Measurements from ENCODE around the gene TMEM30A. TPM values are rescaled to one million over a fixed set of nuclear protein-coding genes. Genes with fewer than 3 reads are reported as not detected.

The TMEM30A gene
- 100 to 1,000 TPM; 130 to 157 (median 147) TPM for polyA plus RNA-seq (ENCODE audit: insufficient read length in 4 of 4)

- DNase-seq (ENCODE audit: low read depth in 4 of 4, low spot score in 3 of 4): peak; percentile 92 to 97 (median 96)
These were observed at the start of gene TMEM30A for GRCh38 chr6:75284632-75285282. Gene TMEM30A (minus strand): TSS chr6:75284792. CDS start chr6:75284638, 154 bp downstream.

- no peak for DNase-seq (ENCODE audit: low read depth in 4 of 4, low spot score in 3 of 4)
These were observed 49.1 kb upstream of the TMEM30A start for GRCh38 chr6:75333676-75334200.

- no peak for DNase-seq (ENCODE audit: low read depth in 4 of 4, low spot score in 3 of 4)
These were observed 46.6 kb upstream of the TMEM30A start for GRCh38 chr6:75331151-75331550.

DNA sequence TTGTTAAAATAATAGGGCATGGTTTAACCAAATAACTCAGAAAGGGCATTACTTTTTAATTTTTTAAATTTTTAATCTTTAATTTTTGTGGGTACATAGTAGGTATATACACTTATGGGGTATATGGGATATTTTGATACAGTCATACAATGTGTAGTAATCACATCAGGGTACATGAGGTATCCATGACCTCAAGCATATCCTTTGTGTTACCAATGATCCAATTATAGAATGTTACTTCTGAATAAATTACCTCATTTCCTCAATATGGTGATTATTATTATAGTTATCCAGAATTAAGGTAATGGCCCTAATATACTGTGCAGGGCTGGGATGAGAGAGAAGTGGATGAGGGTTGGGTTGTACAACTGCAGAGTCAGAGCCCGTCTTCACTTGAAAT, 45.1 kb upstream of the TMEM30A start:
- no peak for DNase-seq (ENCODE audit: low read depth in 4 of 4, low spot score in 3 of 4)

GRCh38 chr6:75327807-75328206, 43.2 kb upstream of the TMEM30A start:
- DNase-seq (ENCODE audit: low read depth in 4 of 4, low spot score in 3 of 4): no peak

DNA sequence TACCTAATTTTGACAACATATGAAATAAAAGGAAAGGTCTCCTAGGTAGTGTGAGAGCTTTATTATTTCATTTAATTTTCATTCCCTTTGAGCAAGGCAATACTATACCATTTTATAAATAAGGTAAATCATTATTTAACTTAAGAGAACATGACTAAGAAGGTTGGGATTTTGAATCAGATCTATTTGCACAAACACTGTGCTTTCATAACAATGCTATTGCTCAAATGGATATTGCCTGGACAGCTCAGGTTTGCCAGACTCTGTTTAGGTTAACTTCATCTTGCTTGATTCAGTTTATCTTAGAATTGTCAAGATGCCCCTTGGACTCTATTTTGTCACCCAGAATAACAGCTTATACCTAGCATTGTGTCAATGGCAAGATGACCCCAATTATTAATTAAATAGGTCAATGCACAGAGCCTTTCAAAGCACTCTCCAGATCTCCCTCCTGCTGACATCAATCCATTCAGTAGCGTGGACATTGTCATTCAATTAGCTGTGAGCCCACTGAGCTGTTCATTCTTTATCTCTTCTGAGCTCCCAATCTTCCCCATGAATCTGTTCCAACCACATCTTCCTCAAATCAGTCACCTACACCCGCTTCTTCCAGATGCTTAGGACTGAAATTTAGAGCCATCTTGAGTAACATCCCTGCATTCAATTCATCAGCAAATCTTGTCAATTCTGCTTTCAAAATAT, 42.1 kb upstream of the TMEM30A start:
- no peak for DNase-seq (ENCODE audit: low read depth in 4 of 4, low spot score in 3 of 4)

DNA sequence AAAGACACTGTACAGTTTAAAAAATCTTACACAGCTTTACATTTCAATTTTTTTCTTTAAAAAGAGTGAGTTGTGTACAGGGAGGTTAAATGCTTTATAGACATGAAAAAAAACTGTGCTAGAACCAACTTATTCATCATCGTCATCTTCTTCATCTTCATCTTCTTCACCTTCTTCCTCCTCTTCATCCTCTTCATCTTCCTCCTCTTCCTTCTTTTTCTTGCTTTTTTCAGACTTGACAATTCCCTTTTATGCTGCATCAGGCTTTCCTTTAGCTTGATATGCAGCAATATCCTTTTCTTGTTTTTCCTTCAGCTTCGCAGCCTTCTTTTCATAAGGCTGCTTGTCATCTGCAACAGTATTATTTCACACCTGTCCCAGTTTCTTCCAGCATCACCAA, 34.3 kb upstream of the TMEM30A start:
- DNase-seq (ENCODE audit: low read depth in 4 of 4, low spot score in 3 of 4): no peak

DNA sequence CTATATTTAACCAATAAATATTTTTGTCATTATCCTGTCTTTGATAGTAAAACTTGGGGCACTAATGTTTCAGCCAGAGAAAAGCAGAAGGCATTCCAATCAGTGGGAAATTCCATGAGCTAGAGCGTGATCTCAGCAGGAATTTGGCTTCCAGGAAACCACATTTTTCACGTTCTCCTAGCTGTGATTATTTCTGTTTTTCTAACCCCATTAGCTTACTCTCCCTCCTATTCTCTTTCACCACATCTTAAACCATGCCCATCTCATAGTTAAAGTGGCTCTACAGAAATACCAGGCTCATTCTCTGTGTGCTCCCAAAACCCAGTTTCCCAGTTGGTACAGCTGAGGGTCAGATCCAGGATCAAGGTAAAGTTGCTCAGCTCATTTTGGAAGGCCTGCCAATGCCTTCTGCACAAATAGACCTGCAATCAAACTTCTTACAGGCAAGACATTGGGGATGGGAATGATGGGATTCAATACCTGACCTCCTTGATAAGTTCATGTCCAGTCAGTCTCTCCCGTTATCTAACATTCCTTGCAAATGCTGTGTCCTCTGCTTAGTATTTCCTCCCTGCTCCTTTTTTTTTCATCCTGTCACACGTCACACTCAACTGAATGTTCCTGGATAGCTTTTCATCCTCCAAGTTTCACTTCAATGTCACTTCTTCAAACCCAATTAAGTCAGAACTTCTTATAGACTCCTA, 33.1 kb upstream of the TMEM30A start:
- DNase-seq (ENCODE audit: low read depth in 4 of 4, low spot score in 3 of 4): no peak

DNA sequence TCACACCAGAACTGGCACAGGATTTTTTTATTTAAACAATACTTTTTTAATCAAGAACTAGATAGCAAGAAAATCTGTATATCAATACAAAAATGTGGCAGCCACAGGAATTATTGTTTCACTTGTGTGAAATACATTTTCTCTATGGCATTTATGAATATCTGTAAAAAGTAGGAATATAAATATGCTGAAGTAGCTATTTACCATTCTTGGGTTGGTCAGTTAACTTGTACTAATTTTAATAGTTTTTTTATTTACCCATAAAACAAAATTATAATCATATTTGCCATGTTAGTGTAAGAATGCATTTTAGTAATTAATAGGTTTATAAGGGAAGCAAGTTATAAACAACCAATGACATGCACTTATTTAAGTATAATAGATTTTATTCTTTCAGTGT, 31.4 kb upstream of the TMEM30A start:
- no peak for DNase-seq (ENCODE audit: low read depth in 4 of 4, low spot score in 3 of 4)

- no peak for DNase-seq (ENCODE audit: low read depth in 4 of 4, low spot score in 3 of 4)
These were observed 23.8 kb upstream of the TMEM30A start for GRCh38 chr6:75308250-75308988.

GRCh38 chr6:75307364-75308004, 22.9 kb upstream of the TMEM30A start:
- DNase-seq (ENCODE audit: low read depth in 4 of 4, low spot score in 3 of 4): no peak

DNA sequence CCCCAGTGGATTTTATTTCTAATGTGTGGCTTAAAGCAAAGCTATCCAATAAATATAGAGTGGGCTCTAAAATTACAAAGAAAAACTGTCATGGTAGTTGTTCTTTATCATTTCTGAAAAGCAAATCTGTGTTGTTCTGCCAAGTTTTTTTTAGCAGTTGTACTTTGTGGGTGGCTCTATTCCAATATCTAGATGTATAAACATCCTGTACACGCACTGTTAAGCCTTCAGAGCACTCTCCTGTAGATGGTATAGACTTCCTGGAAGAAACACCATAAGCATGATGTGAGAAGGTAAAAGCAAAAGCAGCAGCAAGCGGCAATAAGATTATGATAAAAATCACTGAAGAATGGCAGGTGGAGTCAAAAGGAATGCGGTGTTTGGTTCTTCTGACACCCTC, 21.5 kb upstream of the TMEM30A start:
- DNase-seq (ENCODE audit: low read depth in 4 of 4, low spot score in 3 of 4): no peak

DNA sequence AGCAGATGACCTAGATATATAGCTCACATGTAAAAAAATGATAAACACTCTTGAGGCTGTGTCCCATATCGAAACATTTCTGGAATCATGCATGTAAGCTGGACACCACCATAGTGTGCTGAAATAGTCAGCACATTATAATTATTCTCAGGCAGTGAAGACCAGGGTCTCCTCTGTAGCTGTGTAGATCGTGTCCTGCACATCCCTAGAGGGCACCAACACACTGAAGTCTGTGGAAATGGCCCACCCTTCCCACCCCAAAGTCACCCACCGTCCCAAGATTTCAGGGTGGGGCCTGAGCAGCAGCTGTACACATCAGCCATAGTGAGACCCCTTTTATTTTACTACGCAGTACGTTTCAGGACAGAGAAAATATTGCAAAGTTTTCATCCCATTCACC, 21.0 kb upstream of the TMEM30A start:
- DNase-seq (ENCODE audit: low read depth in 4 of 4, low spot score in 3 of 4): no peak

GRCh38 chr6:75302280-75302679, 17.7 kb upstream of the TMEM30A start:
- DNase-seq (ENCODE audit: low read depth in 4 of 4, low spot score in 3 of 4): no peak

DNA sequence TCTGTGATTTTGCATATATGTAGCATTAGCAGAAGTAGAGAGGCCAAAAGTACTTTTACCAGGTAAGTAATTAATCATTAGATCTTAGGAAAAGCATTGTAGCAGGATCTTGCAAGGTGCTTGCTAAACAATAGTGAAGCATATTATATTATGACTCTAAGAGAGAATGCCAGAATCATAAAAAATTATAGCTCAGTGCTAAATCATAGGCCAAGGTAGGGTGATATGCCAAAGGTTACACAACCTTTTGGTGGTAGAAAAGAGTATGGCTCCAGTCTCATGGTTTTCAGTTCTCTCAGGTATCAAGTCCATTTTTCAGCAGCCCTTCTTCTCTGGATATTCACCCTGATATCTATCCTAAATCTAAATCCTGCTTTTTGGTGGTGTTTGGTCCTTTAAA, 16.9 kb upstream of the TMEM30A start:
- no peak for DNase-seq (ENCODE audit: low read depth in 4 of 4, low spot score in 3 of 4)

GRCh38 chr6:75301088-75301487, 16.5 kb upstream of the TMEM30A start:
- no peak for DNase-seq (ENCODE audit: low read depth in 4 of 4, low spot score in 3 of 4)

DNA sequence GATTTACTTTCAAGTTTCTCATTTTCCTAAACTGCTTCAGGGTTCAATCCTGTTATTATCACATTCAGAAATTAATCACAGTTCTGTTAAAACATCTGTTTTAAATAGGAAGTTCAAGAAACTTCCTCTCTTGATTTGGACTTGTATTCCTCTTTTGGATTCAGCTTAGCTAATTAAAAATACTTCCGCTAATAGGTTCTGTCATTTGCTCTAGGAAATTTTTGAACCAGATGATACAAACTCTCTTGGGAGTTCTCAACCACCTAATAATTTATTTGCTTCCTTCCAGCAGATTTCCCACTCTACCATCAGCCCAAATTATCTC, 15.9 kb upstream of the TMEM30A start:
- DNase-seq (ENCODE audit: low read depth in 4 of 4, low spot score in 3 of 4): no peak

- no peak for DNase-seq (ENCODE audit: low read depth in 4 of 4, low spot score in 3 of 4)
These were observed 15.4 kb upstream of the TMEM30A start for GRCh38 chr6:75299801-75300530.

GRCh38 chr6:75296811-75297779, 12.5 kb upstream of the TMEM30A start:
- DNase-seq (ENCODE audit: low read depth in 4 of 4, low spot score in 3 of 4): peak in 2 of 4 donors; percentile 29 to 55
